ENCODE results near the gene EXOC6B. TPM values are rescaled to one million over a fixed set of nuclear protein-coding genes. Genes with fewer than 3 reads are reported as not detected.
A peak's percentile ranks its signal among the peaks of the same experiment; 100 is the strongest.

The EXOC6B gene
- total RNA-seq, result 25.6 to 32.2 TPM (median 31.6 TPM) in 3 replicates
- long read RNA-seq, full-length matches to known transcripts, result 6 of 16 reads
- long read RNA-seq, partial matches to known transcripts, result 2 of 16 reads
- long read RNA-seq, other reads (novel, unspliced or antisense), result 8 of 16 reads

DNA sequence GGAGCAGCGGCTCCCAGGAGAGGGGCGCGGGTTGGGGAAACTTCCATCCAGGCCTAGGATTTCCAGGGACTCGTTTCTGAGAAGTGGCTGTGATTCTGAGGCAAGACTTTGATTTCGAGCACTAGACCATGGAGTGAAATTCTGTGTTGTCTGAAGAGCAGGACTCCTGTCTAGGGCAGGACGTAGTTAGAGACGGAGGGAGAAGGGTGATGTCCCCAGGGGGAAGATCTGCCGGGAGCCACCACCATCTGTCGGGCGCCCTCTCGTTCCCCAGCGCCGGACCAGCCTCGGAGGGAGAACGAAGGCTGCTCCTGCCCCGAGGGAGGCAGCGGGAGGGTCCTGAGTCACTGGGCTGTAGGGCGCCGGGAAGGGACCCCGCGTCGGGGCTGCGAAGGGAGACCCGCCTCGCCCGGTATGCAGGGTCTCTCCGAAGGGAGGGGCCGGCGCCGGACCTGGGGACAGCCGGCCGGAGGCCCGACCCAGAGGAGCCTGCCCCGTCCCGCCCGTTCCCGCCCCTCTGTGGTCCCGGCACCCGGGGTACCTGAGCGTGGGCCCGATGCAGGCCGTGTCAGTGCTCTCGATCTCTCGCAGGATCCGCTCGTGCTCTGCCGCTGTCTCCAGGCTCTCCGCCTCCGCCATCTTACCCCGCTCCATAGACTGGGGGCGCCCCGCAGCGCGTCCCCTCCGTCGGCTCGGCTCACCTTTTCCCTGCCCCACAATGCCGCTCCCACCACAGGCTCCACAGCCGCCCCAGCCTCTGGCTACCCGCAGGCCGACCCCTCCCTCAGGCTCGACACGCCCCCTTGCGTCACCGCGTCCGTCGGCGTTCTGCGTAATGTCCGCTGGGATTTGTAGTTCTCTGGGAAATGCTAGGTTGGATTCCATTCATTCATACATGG, at the start of gene EXOC6B:
Gene EXOC6B (minus strand): TSS at position 777 of the 899 bp plus-strand sequence.
- H3K27ac Mint-ChIP-seq (ENCODE audit: unreplicated experiment), result peak within 1 kb of the TSS; percentile 98
- peaks cover 33% of the 10 kb centered on the region for H3K4me1 Mint-ChIP-seq (ENCODE audit: low read depth)
- H3K4me3 Mint-ChIP-seq (ENCODE audit: unreplicated experiment), result peak within 1 kb of the TSS; percentile 98
- H3K9me3 Mint-ChIP-seq (ENCODE audit: low read depth), result no peaks in the 10 kb centered on the region
- peaks cover 4% of the 10 kb centered on the region for H3K36me3 Mint-ChIP-seq (ENCODE audit: low read depth)
- TF ChIP-seq, protein P1, sequence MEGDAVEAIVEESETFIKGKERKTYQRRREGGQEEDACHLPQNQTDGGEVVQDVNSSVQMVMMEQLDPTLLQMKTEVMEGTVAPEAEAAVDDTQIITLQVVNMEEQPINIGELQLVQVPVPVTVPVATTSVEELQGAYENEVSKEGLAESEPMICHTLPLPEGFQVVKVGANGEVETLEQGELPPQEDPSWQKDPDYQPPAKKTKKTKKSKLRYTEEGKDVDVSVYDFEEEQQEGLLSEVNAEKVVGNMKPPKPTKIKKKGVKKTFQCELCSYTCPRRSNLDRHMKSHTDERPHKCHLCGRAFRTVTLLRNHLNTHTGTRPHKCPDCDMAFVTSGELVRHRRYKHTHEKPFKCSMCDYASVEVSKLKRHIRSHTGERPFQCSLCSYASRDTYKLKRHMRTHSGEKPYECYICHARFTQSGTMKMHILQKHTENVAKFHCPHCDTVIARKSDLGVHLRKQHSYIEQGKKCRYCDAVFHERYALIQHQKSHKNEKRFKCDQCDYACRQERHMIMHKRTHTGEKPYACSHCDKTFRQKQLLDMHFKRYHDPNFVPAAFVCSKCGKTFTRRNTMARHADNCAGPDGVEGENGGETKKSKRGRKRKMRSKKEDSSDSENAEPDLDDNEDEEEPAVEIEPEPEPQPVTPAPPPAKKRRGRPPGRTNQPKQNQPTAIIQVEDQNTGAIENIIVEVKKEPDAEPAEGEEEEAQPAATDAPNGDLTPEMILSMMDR (IDR thresholded peaks at IDR 0.05), result peak; percentile 27
- H3K27me3 Mint-ChIP-seq (ENCODE audit: low read depth), result no peaks in the 10 kb centered on the region
- peak; percentile 96 for DNase-seq (ENCODE audit: low spot score)

DNA sequence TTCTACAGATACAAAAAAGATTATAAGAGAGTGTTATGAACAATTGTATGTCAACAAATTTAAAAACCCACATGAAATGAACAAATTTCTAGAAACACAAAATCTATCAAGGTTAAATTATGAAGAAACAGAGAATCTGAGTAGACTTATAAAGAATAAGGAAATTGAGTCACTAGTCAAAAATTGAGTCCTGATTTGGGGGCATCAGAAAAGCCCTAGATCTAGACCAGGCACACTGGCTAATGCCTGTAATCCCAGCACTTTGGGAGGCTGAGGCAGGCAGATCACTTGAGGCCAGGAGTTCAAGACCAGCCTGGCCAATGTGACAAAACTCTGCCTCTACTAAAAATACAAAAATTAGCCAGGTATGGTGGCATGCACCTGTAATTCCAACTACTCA, 46.0 kb upstream of the EXOC6B start:
- DNase-seq (ENCODE audit: low spot score), result no peak
- TF ChIP-seq, protein P1 (IDR thresholded peaks at IDR 0.05), result no peak
- Mint-ChIP-seq H3K9me3 (ENCODE audit: low read depth) (peaks cover 15% of the 10 kb centered on the region), H3K36me3 (ENCODE audit: low read depth) (peaks cover 5% of the 10 kb centered on the region), H3K27me3 (ENCODE audit: low read depth) (peaks cover 51% of the 10 kb centered on the region), H3K27ac (ENCODE audit: unreplicated experiment) (no peak overlapping the region), H3K4me3 (ENCODE audit: unreplicated experiment) (no peak overlapping the region), H3K4me1 (ENCODE audit: low read depth) (no peaks in the 10 kb centered on the region)

DNA sequence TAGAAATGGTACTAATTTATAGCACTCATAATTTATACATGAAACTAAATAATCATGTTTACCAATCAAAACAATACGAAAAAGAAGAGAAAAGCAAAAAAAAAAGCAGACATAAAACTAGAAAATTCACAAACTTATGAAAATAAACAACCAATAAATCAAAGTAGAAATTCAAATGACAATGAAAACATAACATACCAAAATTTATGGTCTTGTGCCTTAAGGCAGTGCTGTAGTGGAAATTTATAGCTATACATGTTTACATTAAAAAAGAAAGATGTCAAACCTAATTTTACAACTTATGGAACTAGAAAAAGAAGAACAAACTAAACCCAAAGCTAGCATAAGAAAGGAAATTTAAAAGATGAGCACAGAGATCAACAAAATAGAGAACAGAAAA, 45.2 kb upstream of the EXOC6B start:
- no peak for DNase-seq (ENCODE audit: low spot score)
- peaks cover 54% of the 10 kb centered on the region for H3K27me3 Mint-ChIP-seq (ENCODE audit: low read depth)
- H3K4me3 Mint-ChIP-seq (ENCODE audit: unreplicated experiment), result no peak overlapping the region
- H3K4me1 Mint-ChIP-seq (ENCODE audit: low read depth), result no peaks in the 10 kb centered on the region
- TF ChIP-seq, protein P1 (IDR thresholded peaks at IDR 0.05), result no peak
- H3K27ac Mint-ChIP-seq (ENCODE audit: unreplicated experiment), result no peak overlapping the region
- peaks cover 5% of the 10 kb centered on the region for H3K36me3 Mint-ChIP-seq (ENCODE audit: low read depth)
- peaks cover 15% of the 10 kb centered on the region for H3K9me3 Mint-ChIP-seq (ENCODE audit: low read depth)

DNA sequence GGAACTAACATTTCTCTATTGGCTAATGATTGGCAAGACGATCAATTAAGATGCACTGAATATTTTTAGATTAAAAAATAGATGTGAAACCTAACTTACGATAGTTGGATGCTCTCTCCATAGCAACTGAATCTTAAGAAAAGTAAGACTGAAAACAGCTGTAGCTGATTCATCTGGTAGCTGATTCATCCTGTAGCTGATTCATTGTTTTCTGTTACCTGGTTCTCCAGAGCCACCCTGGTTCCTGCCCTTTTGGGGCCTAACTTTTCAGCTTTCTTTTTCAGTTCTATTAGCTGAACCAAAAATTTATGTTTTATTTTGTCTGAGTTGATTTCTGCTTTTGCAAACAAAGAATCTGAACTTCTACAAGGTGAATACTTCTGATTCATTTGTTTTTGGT, 38.7 kb upstream of the EXOC6B start:
- H3K27me3 Mint-ChIP-seq (ENCODE audit: low read depth), result peaks cover 40% of the 10 kb centered on the region
- TF ChIP-seq, protein P1 (IDR thresholded peaks at IDR 0.05), result no peak
- H3K4me1 Mint-ChIP-seq (ENCODE audit: low read depth), result peaks cover 9% of the 10 kb centered on the region
- H3K4me3 Mint-ChIP-seq (ENCODE audit: unreplicated experiment), result no peak overlapping the region
- H3K36me3 Mint-ChIP-seq (ENCODE audit: low read depth), result no peaks in the 10 kb centered on the region
- no peak for DNase-seq (ENCODE audit: low spot score)
- no peak overlapping the region for H3K27ac Mint-ChIP-seq (ENCODE audit: unreplicated experiment)
- no peaks in the 10 kb centered on the region for H3K9me3 Mint-ChIP-seq (ENCODE audit: low read depth)

DNA sequence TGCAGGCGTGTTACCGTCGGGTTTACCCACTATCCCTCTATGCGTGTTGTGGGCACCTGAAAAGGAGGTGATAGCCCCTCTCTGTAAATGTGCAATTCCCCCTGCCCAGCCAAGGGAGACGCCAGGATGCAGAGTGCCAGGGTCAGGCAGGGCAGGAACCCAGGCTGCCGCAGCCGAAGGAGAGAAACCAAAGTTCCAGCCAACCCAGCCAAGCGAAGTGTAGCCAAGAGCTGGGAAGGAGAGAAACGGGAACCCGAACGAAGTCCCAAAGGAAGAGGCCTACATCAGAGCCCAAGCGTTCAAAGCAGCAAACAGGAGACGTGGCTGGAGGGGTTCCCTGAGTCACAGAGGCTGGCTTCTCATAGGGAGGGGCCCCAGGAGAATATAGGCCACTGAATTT, 37.2 kb upstream of the EXOC6B start:
- peaks cover 40% of the 10 kb centered on the region for H3K27me3 Mint-ChIP-seq (ENCODE audit: low read depth)
- H3K4me3 Mint-ChIP-seq (ENCODE audit: unreplicated experiment), result peak overlapping the region; percentile 65
- TF ChIP-seq, protein P1 (IDR thresholded peaks at IDR 0.05), result no peak
- peaks cover 9% of the 10 kb centered on the region for H3K4me1 Mint-ChIP-seq (ENCODE audit: low read depth)
- H3K36me3 Mint-ChIP-seq (ENCODE audit: low read depth), result no peaks in the 10 kb centered on the region
- H3K9me3 Mint-ChIP-seq (ENCODE audit: low read depth), result no peaks in the 10 kb centered on the region
- no peak for DNase-seq (ENCODE audit: low spot score)
- H3K27ac Mint-ChIP-seq (ENCODE audit: unreplicated experiment), result no peak overlapping the region

All from chondrocyte (in vitro differentiated cells).